Measurements from ENCODE around the gene ST3GAL3. TPM values are rescaled to one million over a fixed set of nuclear protein-coding genes. Genes with fewer than 3 reads are reported as not detected.

Gene ST3GAL3
- total and polyA plus RNA-seq, 2 of the 13 experiments (the other 11 are each of a cell fraction or from before 2014, with no cell fraction given) = 5.1 to 8.1 TPM

DNA sequence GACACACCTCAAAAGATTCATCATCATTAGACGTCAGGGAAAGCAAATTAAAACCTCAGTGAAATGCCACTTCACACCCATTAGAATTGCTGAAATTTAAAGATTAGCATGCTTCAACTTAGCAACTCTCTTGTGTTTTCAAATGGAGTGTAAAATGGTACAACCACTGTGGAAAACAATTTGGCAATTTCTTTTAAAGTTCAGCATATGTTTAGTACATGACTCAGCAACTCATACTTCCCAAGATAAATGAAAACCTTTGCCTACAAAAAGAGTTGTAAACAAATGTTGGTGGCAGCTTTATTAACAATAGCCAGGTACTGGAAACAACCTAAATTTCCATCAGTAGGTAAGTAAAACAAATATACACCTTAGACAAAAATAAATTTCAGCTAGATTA is 42.7 kb downstream of the ST3GAL3 start:
- ATAC-seq = no peak
- no peak overlapping the region for H3K4me2 ChIP-seq (ENCODE audit: low read depth, low read length)
- POLR2A ChIA-PET = no interaction called here

DNA sequence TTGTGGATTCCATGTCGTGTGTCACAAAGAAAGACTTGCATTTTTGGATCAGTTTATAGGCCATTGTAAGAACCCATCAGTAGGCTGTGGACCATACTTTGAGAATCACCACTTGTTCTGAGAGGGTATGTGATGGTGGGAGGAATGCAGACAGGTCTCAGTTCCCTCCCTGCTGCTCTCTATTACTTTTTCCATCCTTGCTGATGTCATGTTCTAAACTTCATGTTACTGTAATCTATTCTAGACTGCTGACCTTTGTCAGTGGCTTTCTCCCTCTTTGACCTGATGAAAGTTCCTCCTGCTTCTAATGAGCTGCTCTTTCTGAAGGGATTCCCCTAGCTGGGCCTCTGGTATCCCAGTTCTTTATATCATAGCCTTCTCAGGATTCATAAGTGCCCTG is 46.1 kb downstream of the ST3GAL3 start:
- Histone ChIP-seq H3K9ac (ENCODE audit: insufficient read depth, low read depth, low read length) (no peak overlapping the region), H3K9me3 (ENCODE audit: low read length) (no peaks in the 10 kb centered on the region), H4K20me1 (ENCODE audit: insufficient read depth, low read length) (no peaks in the 10 kb centered on the region), H3K4me3 (replicated peaks in 1 of 3; ENCODE audit: insufficient read depth in 1 of 3, low read depth in 2 of 3, low read length in 3 of 3) (no peak overlapping the region), H3K36me3 (replicated peaks in 1 of 2; ENCODE audit: control insufficient read depth in 1 of 2, insufficient read depth in 2 of 2, low read length in 2 of 2) (no peaks in the 10 kb centered on the region), H3K27ac (ENCODE audit: extremely low read length, insufficient read depth, low read length) (no peak overlapping the region), H3K4me2 (ENCODE audit: low read depth, low read length) (no peak overlapping the region), H3K4me1 (ENCODE audit: insufficient read depth, low read length) (peaks cover 21% of the 10 kb centered on the region), H3K27me3 (ENCODE audit: control insufficient read depth in 1 of 2, insufficient read depth in 2 of 2, low read length in 2 of 2) (no peaks in the 10 kb centered on the region), H2AFZ (ENCODE audit: low read length) (no peak overlapping the region), H3K79me2 (ENCODE audit: insufficient read depth, low read length) (no peaks in the 10 kb centered on the region)
- in situ Hi-C loops (cut with HindIII; ENCODE audit: extremely low pct_ligation_motif_present, low pct_unique_long_range_greater_than_20kb) = loop anchor here (10.0 kb wide), 1 partner anchor 291 kb away; no protein-coding TSS in a partner anchor
- FAIRE-seq (no peak), ATAC-seq (no peak), DNase-seq (ENCODE audit: low spot score) (no peak)
- ChIA-PET POLR2A (no interaction called here), CTCF (ENCODE audit: low intra/inter-chr PET ratio, low total read pairs) (no interaction called here)
- TF ChIP-seq ZNF253 (CRISPR knock-in tag; IDR thresholded peaks at IDR 0.05; ENCODE audit: borderline replicate concordance) = no peak
- no peak for TF ChIP-seq SUZ12 (IDR thresholded peaks at IDR 0.05; ENCODE audit: low read depth, low read length)
- BruUV-seq (replicated peaks) = no TSS peak
- WGBS (ENCODE audit: low lambda C conversion rate) = 55% methylated on average over 1 of the region's 1 CpG
- intact Hi-C loops (cut with micrococcal nuclease; ENCODE audit: unreplicated experiment) = no loop called here

More for the DNA sequence above, 42.7 kb downstream of the ST3GAL3 start:
- Histone ChIP-seq H3K27ac (ENCODE audit: extremely low read length, insufficient read depth, low read length) (no peak overlapping the region), H4K20me1 (ENCODE audit: insufficient read depth, low read length) (no peaks in the 10 kb centered on the region), H3K4me1 (ENCODE audit: insufficient read depth, low read length) (no peaks in the 10 kb centered on the region; the same call in 1 of the 2 replicates), H3K9ac (ENCODE audit: insufficient read depth, low read depth, low read length) (no peak overlapping the region), H3K27me3 (ENCODE audit: control insufficient read depth in 1 of 2, insufficient read depth in 2 of 2, low read length in 2 of 2) (no peaks in the 10 kb centered on the region), H3K9me3 (ENCODE audit: low read length) (no peaks in the 10 kb centered on the region), H2AFZ (ENCODE audit: low read length) (no peak overlapping the region), H3K4me3 (replicated peaks in 1 of 3; ENCODE audit: insufficient read depth in 1 of 3, low read depth in 2 of 3, low read length in 3 of 3) (no peak overlapping the region), H3K79me2 (ENCODE audit: insufficient read depth, low read length) (no peaks in the 10 kb centered on the region), H3K36me3 (replicated peaks in 1 of 2; ENCODE audit: control insufficient read depth in 1 of 2, insufficient read depth in 2 of 2, low read length in 2 of 2) (no peaks in the 10 kb centered on the region)
- DNase-seq (ENCODE audit: low spot score) (no peak), FAIRE-seq (no peak)
- CTCF ChIA-PET (ENCODE audit: low intra/inter-chr PET ratio, low total read pairs) = no interaction called here
- 97% methylated on average over 1 of the region's 1 CpG for WGBS (ENCODE audit: low lambda C conversion rate)
- no TSS peak for BruUV-seq (replicated peaks)
- intact Hi-C loops (cut with micrococcal nuclease; ENCODE audit: unreplicated experiment) (no loop called here), in situ Hi-C loops (cut with HindIII; ENCODE audit: extremely low pct_ligation_motif_present, low pct_unique_long_range_greater_than_20kb) (loop anchor here (10.0 kb wide), 1 partner anchor 295 kb away; no protein-coding TSS in a partner anchor)
- TF ChIP-seq TP53 (CRISPR knock-in tag; conservative IDR thresholded peaks at IDR 0.05) (no peak), MAFK (conservative IDR thresholded peaks at IDR 0.05 in 1 of 2, IDR thresholded peaks at IDR 0.05 in 1 of 2; ENCODE audit: low read length in 2 of 2) (0 out of 4 replicates have a peak, but pooled peaks of 1 of the 2 experiments have one; percentile 5), ZSCAN21 (CRISPR knock-in tag; IDR thresholded peaks at IDR 0.05; ENCODE audit: borderline replicate concordance) (no peak)

Data from HepG2 (cell line).